Endothelial cell of hepatic sinusoid (primary cell): ENCODE results near the gene IFITM2.
"Not testable (repeated sequence)": the region's sequence is repeated elsewhere in the genome, so short reads cannot be mapped to it uniquely, and the experiment has no call there.

Experiments
- in situ Hi-C: cut with HindIII; loops from 2 replicates; pipeline ENCODE4 v1.10.0; 2017; ENCODE audit warnings: low sequenced_read_pairs

The IFITM2 gene

GRCh38 chr11:306645-307371, 808 bp upstream of the IFITM2 start:
- in situ Hi-C loops = loop anchor here (5.0 kb wide), 1 partner anchor 55 kb away; no protein-coding TSS in a partner anchor

GRCh38 chr11:308740-309665, 1.4 kb downstream of the IFITM2 start:
- in situ Hi-C loops = loop anchor here (5.0 kb wide), 1 partner anchor 57 kb away; no protein-coding TSS in a partner anchor

- in situ Hi-C loops = loop anchor here (5.0 kb wide), 1 partner anchor 58 kb away; no protein-coding TSS in a partner anchor
Observed at GRCh38 chr11:309979-310572, 2.5 kb downstream of the IFITM2 start.

- in situ Hi-C loops = not testable (repeated sequence)
Observed at GRCh38 chr11:311013-311748, 3.6 kb downstream of the IFITM2 start.

- in situ Hi-C loops = no loop called here
Observed at GRCh38 chr11:312092-312816, 4.6 kb downstream of the IFITM2 start.

- in situ Hi-C loops = no loop called here
Observed at GRCh38 chr11:313304-313786, 5.7 kb downstream of the IFITM2 start.

- in situ Hi-C loops = no loop called here
Observed at GRCh38 chr11:313787-314553, 6.4 kb downstream of the IFITM2 start, which contains the start of gene IFITM1. TSS of gene IFITM1 (plus strand) at chr11:314040. CDS start at chr11:314171, 131 bp downstream.

- in situ Hi-C loops = not testable (repeated sequence)
Observed at GRCh38 chr11:314554-314875, 6.9 kb downstream of the IFITM2 start.

GRCh38 chr11:315051-315481, 7.5 kb downstream of the IFITM2 start:
- in situ Hi-C loops = no loop called here

- in situ Hi-C loops = no loop called here
Observed at GRCh38 chr11:315516-315994, 7.9 kb downstream of the IFITM2 start.

- in situ Hi-C loops = no loop called here
Observed at GRCh38 chr11:316031-316701, 8.6 kb downstream of the IFITM2 start.

- in situ Hi-C loops = no loop called here
Observed at GRCh38 chr11:316891-317301, 9.3 kb downstream of the IFITM2 start.

- in situ Hi-C loops = not testable (repeated sequence)
Observed at GRCh38 chr11:317668-318404, 10.2 kb downstream of the IFITM2 start.

- in situ Hi-C loops = not testable (repeated sequence)
Observed at GRCh38 chr11:318405-319120, 10.9 kb downstream of the IFITM2 start.

- in situ Hi-C loops = not testable (repeated sequence)
Observed at GRCh38 chr11:319121-319887, 11.7 kb downstream of the IFITM2 start.

- in situ Hi-C loops = not testable (repeated sequence)
Observed at GRCh38 chr11:319888-320273, 12.3 kb downstream of the IFITM2 start.
